Measurements from ENCODE around the gene STK26. TPM values are rescaled to one million over a fixed set of nuclear protein-coding genes. Genes with fewer than 3 reads are reported as not detected.

The STK26 gene
- total RNA-seq, 5 donors from 2014 or later (not counting 1 experiment from before 2014, with no cell fraction given): 28.5 to 38.1 (median 34.4) TPM

- peak overlapping the region; percentile 70 to 80 for H3K27ac Mint-ChIP-seq
Observed at GRCh38 chrX:132016628-132017430, 6.3 kb upstream of the STK26 start.

GRCh38 chrX:132017431-132018185 lies 5.5 kb upstream of the STK26 start:
- no peak overlapping the region for H3K4me3 ChIP-seq (ENCODE audit: control insufficient read depth in 1 of 2, extremely low read depth in 1 of 2, low read length in 1 of 2)
- peak overlapping the region; percentile 47 for H3K27ac ChIP-seq (ENCODE audit: low read length)
- CTCF ChIA-PET: interaction anchor here (0.6 kb wide), 2 partner anchors 163 to 251 kb away, joined by 3 to 5 read pairs; no protein-coding TSS in a partner anchor
- H3K36me3 Mint-ChIP-seq: no peaks in the 10 kb centered on the region
- H3K27me3 ChIP-seq (replicated peaks in 1 of 2; ENCODE audit: control insufficient read depth in 2 of 2, extremely low read depth in 1 of 2, insufficient read depth in 2 of 2, low read length in 1 of 2): no peaks in the 10 kb centered on the region
- POLR2A ChIA-PET: no interaction called here
- peak overlapping the region in 1 of 3 donors; percentile 31 for H3K4me3 Mint-ChIP-seq
- WGBS (ENCODE audit: insufficient coverage): no CpG with 5 or more reads among the region's 1 CpG
- peak overlapping the region; percentile 70 to 80 for H3K27ac Mint-ChIP-seq
- H3K9me3 Mint-ChIP-seq: no peaks in the 10 kb centered on the region
- H3K4me1 Mint-ChIP-seq: peaks cover 29 to 33% (median 32%) of the 10 kb centered on the region in 3 donors
- H3K9me3 ChIP-seq: no peaks in the 10 kb centered on the region
- no peak for DNase-seq
- ATAC-seq (replicated peaks in 1 of 4): no peak
- H3K4me1 ChIP-seq (ENCODE audit: control insufficient read depth in 1 of 2, extremely low read depth in 1 of 2, insufficient read depth in 2 of 2, low read length in 2 of 2): peaks cover 4 to 13% of the 10 kb centered on the region in 2 experiments
- H3K27me3 Mint-ChIP-seq: peaks cover 0 to 19% of the 10 kb centered on the region in 2 donors
- no peaks in the 10 kb centered on the region for H3K36me3 ChIP-seq (ENCODE audit: control insufficient read depth in 2 of 2, extremely low read depth in 1 of 2, insufficient read depth in 1 of 2, low read length in 1 of 2)

More at GRCh38 chrX:132016628-132017430, 6.3 kb upstream of the STK26 start:
- Histone ChIP-seq H3K27me3 (replicated peaks in 1 of 2; ENCODE audit: control insufficient read depth in 2 of 2, extremely low read depth in 1 of 2, insufficient read depth in 2 of 2, low read length in 1 of 2) (no peaks in the 10 kb centered on the region), H3K36me3 (ENCODE audit: control insufficient read depth in 2 of 2, extremely low read depth in 1 of 2, insufficient read depth in 1 of 2, low read length in 1 of 2) (no peaks in the 10 kb centered on the region), H3K4me1 (ENCODE audit: control insufficient read depth in 1 of 2, extremely low read depth in 1 of 2, insufficient read depth in 2 of 2, low read length in 2 of 2) (peaks cover 4 to 10% of the 10 kb centered on the region in 2 experiments), H3K4me3 (ENCODE audit: control insufficient read depth in 1 of 2, extremely low read depth in 1 of 2, low read length in 1 of 2) (no peak overlapping the region), H3K27ac (ENCODE audit: low read length) (peak overlapping the region; percentile 47), H3K9me3 (no peaks in the 10 kb centered on the region)
- ChIA-PET POLR2A (no interaction called here), CTCF (interaction anchor here in 1 of 2 donors (0.6 kb wide), 1 partner anchor 162 kb away, joined by 3 read pairs; no protein-coding TSS in a partner anchor)
- ATAC-seq (replicated peaks in 1 of 4): no peak
- peak overlapping the region in 1 of 3 donors; percentile 31 for H3K4me3 Mint-ChIP-seq
- peaks cover 29 to 32% (median 29%) of the 10 kb centered on the region in 3 donors for H3K4me1 Mint-ChIP-seq
- WGBS (ENCODE audit: insufficient coverage): no CpG with 5 or more reads among the region's 2 CpGs
- DNase-seq: no peak
- H3K27me3 Mint-ChIP-seq: peaks cover 0 to 19% of the 10 kb centered on the region in 2 donors
- no peaks in the 10 kb centered on the region for H3K9me3 Mint-ChIP-seq
- no peaks in the 10 kb centered on the region for H3K36me3 Mint-ChIP-seq

- Histone ChIP-seq H3K36me3 (ENCODE audit: control insufficient read depth in 2 of 2, extremely low read depth in 1 of 2, insufficient read depth in 1 of 2, low read length in 1 of 2) (no peaks in the 10 kb centered on the region), H3K4me1 (ENCODE audit: control insufficient read depth in 1 of 2, extremely low read depth in 1 of 2, insufficient read depth in 2 of 2, low read length in 2 of 2) (peaks cover 2 to 16% of the 10 kb centered on the region in 2 experiments), H3K4me3 (ENCODE audit: control insufficient read depth in 1 of 2, extremely low read depth in 1 of 2, low read length in 1 of 2) (peak overlapping the region; percentile 59 to 89), H3K9me3 (no peaks in the 10 kb centered on the region), H3K27me3 (replicated peaks in 1 of 2; ENCODE audit: control insufficient read depth in 2 of 2, extremely low read depth in 1 of 2, insufficient read depth in 2 of 2, low read length in 1 of 2) (no peaks in the 10 kb centered on the region), H3K27ac (ENCODE audit: low read length) (peak overlapping the region; percentile 53)
- Mint-ChIP-seq H3K4me3 (peak overlapping the region; percentile 87 to 93 (median 89)), H3K27me3 (peaks cover 0 to 15% of the 10 kb centered on the region in 2 donors), H3K4me1 (peaks cover 31 to 42% (median 38%) of the 10 kb centered on the region in 3 donors), H3K36me3 (peaks cover 1% of the 10 kb centered on the region), H3K27ac (peak overlapping the region; percentile 72 to 83), H3K9me3 (no peaks in the 10 kb centered on the region)
- CTCF ChIA-PET: no interaction called here
- DNase-seq: peak in 14 of 35 experiments; percentile 2 to 47 (median 12)
- POLR2A ChIA-PET: no interaction called here
- 0% methylated on average over 12 of the region's 24 CpGs for WGBS (ENCODE audit: insufficient coverage)
- ATAC-seq (replicated peaks in 1 of 4): peak; percentile 36 to 53 (median 44)
Observed at GRCh38 chrX:132022198-132022966, 720 bp upstream of the STK26 start.

- H3K36me3 Mint-ChIP-seq: peaks cover 12% of the 10 kb centered on the region
- ChIA-PET CTCF (interaction anchor here (0.6 to 1.4 kb wide), 8 partner anchors 9 to 197 kb away, joined by 3 to 7 read pairs (median 4); no protein-coding TSS in a partner anchor), POLR2A (interaction anchor here (0.6 to 0.7 kb wide), 3 partner anchors 38 to 71 kb away, joined by 3 read pairs; no protein-coding TSS in a partner anchor)
- H3K27ac ChIP-seq (ENCODE audit: low read length): peak overlapping the region; percentile 68
- ATAC-seq (replicated peaks in 1 of 4) (peak; percentile 24 to 45 (median 38)), DNase-seq (peak in 33 of 35 experiments; percentile 3 to 62 (median 35))
- H3K27me3 ChIP-seq (replicated peaks in 1 of 2; ENCODE audit: control insufficient read depth in 2 of 2, extremely low read depth in 1 of 2, insufficient read depth in 2 of 2, low read length in 1 of 2): no peaks in the 10 kb centered on the region
- H3K4me1 ChIP-seq (ENCODE audit: control insufficient read depth in 1 of 2, extremely low read depth in 1 of 2, insufficient read depth in 2 of 2, low read length in 2 of 2): peaks cover 0 to 10% of the 10 kb centered on the region in 2 experiments
- H3K4me3 ChIP-seq (ENCODE audit: control insufficient read depth in 1 of 2, extremely low read depth in 1 of 2, low read length in 1 of 2): peak overlapping the region; percentile 75 to 89
- peaks cover 0 to 20% of the 10 kb centered on the region in 2 donors for H3K27me3 Mint-ChIP-seq
- WGBS (ENCODE audit: insufficient coverage): no CpG with 5 or more reads among the region's 16 CpGs
- no peaks in the 10 kb centered on the region for H3K9me3 ChIP-seq
- peak overlapping the region; percentile 86 to 88 for H3K27ac Mint-ChIP-seq
- peaks cover 40 to 46% (median 43%) of the 10 kb centered on the region in 3 donors for H3K4me1 Mint-ChIP-seq
- peak overlapping the region; percentile 87 to 93 (median 89) for H3K4me3 Mint-ChIP-seq
- no peaks in the 10 kb centered on the region for H3K9me3 Mint-ChIP-seq
- no peaks in the 10 kb centered on the region for H3K36me3 ChIP-seq (ENCODE audit: control insufficient read depth in 2 of 2, extremely low read depth in 1 of 2, insufficient read depth in 1 of 2, low read length in 1 of 2)
Observed at GRCh38 chrX:132023896-132024386, 839 bp downstream of the STK26 start.

- Mint-ChIP-seq H3K9me3 (no peaks in the 10 kb centered on the region), H3K27ac (peak overlapping the region in 1 of 2 donors; percentile 5), H3K4me3 (peak overlapping the region; percentile 73 to 89 (median 87)), H3K36me3 (peaks cover 17% of the 10 kb centered on the region), H3K27me3 (peaks cover 0 to 24% of the 10 kb centered on the region in 2 donors), H3K4me1 (peaks cover 51 to 54% (median 52%) of the 10 kb centered on the region in 3 donors)
- H3K27me3 ChIP-seq (replicated peaks in 1 of 2; ENCODE audit: control insufficient read depth in 2 of 2, extremely low read depth in 1 of 2, insufficient read depth in 2 of 2, low read length in 1 of 2): no peaks in the 10 kb centered on the region
- H3K36me3 ChIP-seq (ENCODE audit: control insufficient read depth in 2 of 2, extremely low read depth in 1 of 2, insufficient read depth in 1 of 2, low read length in 1 of 2): no peaks in the 10 kb centered on the region
- peak in 2 of 35 experiments; percentile 2 to 14 for DNase-seq
- ATAC-seq (replicated peaks in 1 of 4): no peak
- H3K9me3 ChIP-seq: no peaks in the 10 kb centered on the region
- WGBS (ENCODE audit: insufficient coverage): no CpG with 5 or more reads among the region's 8 CpGs
- ChIA-PET POLR2A (interaction anchor here in 1 of 2 donors (0.7 kb wide), 1 partner anchor 52 kb away, joined by 4 read pairs; no protein-coding TSS in a partner anchor), CTCF (interaction anchor here in 1 of 2 donors (0.9 to 1.4 kb wide), 3 partner anchors 8 to 196 kb away, joined by 4 to 7 read pairs (median 4); no protein-coding TSS in a partner anchor)
- peak overlapping the region in 1 of 2 donors; percentile 17 for H3K4me3 ChIP-seq (ENCODE audit: control insufficient read depth in 1 of 2, extremely low read depth in 1 of 2, low read length in 1 of 2)
- peaks cover 0 to 10% of the 10 kb centered on the region in 2 experiments for H3K4me1 ChIP-seq (ENCODE audit: control insufficient read depth in 1 of 2, extremely low read depth in 1 of 2, insufficient read depth in 2 of 2, low read length in 2 of 2)
- no peak overlapping the region for H3K27ac ChIP-seq (ENCODE audit: low read length)
Observed at GRCh38 chrX:132025041-132025440, 1.9 kb downstream of the STK26 start.
